Esophagus muscularis mucosa (tissue), 3 donors: ENCODE results near the gene VPS37C.

ENCODE experiments used
- POLR2A ChIP-seq: fragments of 450-650 bp; IDR thresholded peaks from one replicate; pipeline ENCODE4 v1.6.1; 2017; ENCODE audit warnings: antibody characterized with exemption, moderate library complexity, mild to moderate bottlenecking, low read depth
- POLR2AphosphoS5 ChIP-seq, 2 donors: sonication (generic); formaldehyde crosslinking; IDR thresholded peaks; one replicate each; pipeline ENCODE4 v1.6.1; 2017; ENCODE audit warnings: antibody characterized with exemption in 2 of 2
- TF ChIP-seq, protein P1 (sequence below), 3 experiments: fragments of 200-600 bp in 2 of 3; fragments of 450-650 bp in 1 of 3; sonication (generic) in 2 of 3; IDR thresholded peaks; one replicate each; pipeline ENCODE4 v1.5.1; 2017 to 2019; ENCODE audit warnings: antibody characterized with exemption in 3 of 3, mild to moderate bottlenecking in 2 of 3, moderate library complexity in 1 of 3

DNA sequence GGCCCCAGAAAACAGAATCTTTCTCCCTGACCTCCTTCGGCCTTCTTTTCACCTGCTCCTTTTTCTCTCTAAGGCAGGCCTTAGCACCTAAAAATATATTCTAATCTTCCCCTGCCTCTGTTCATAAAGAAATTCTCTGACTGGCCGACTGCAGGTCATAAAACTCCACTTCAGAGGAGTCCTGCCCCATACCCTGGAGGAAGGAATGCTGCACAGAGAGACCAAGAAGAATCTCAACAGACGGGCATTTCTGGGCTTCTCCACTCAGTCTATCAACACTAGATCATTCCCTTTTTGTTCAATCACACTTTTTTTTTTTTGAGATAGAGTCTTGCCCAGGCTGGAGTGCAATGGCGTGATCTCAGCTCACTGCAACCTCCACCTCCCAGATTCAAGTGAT lies 22.4 kb upstream of the VPS37C start:
- TF ChIP-seq, protein P1, sequence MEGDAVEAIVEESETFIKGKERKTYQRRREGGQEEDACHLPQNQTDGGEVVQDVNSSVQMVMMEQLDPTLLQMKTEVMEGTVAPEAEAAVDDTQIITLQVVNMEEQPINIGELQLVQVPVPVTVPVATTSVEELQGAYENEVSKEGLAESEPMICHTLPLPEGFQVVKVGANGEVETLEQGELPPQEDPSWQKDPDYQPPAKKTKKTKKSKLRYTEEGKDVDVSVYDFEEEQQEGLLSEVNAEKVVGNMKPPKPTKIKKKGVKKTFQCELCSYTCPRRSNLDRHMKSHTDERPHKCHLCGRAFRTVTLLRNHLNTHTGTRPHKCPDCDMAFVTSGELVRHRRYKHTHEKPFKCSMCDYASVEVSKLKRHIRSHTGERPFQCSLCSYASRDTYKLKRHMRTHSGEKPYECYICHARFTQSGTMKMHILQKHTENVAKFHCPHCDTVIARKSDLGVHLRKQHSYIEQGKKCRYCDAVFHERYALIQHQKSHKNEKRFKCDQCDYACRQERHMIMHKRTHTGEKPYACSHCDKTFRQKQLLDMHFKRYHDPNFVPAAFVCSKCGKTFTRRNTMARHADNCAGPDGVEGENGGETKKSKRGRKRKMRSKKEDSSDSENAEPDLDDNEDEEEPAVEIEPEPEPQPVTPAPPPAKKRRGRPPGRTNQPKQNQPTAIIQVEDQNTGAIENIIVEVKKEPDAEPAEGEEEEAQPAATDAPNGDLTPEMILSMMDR (IDR thresholded peaks at IDR 0.05) = no peak
- no peak for TF ChIP-seq POLR2A
- no peak for TF ChIP-seq POLR2AphosphoS5 (IDR thresholded peaks at IDR 0.05)
